Measurements from ENCODE around the gene RALGAPA2. TPM values are rescaled to one million over a fixed set of nuclear protein-coding genes. Genes with fewer than 3 reads are reported as not detected.
A peak's percentile ranks its signal among the peaks of the same experiment; 100 is the strongest.

Gene RALGAPA2
- total RNA-seq, 2 donors from 2014 or later, result 36.5 to 53.2 TPM

DNA sequence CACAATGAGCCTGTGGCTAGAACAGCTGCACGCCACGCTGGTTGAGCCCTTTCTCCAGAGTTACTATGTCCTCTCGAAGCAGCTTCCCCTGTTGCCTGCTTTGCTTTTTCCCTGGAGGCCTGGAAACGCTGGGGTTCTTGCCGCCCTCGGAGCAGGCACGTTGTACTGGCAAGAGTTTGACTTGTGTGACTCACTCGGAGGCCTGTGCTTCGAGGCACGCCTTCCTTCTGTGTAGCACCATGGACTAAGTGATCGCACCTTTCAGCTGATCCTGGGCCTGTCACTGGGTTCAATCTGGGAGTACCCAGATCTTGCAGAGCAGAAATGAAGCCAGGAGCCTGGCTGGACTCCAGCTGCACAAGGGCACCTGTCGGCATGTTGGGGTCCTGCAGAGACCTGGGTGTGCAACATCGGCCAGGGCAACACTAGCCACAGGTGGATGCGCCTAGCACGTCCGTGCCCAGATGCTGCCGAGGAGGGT lies 339.3 kb downstream of the RALGAPA2 start:
- DNase-seq (ENCODE audit: low spot score), result no peak
- WGBS, result 68% methylated on average over 17 of the region's 17 CpGs
- H3K9me3 ChIP-seq, result no peaks in the 10 kb centered on the region
- no peaks in the 10 kb centered on the region for H3K36me3 ChIP-seq
- no peak overlapping the region for H3K4me3 ChIP-seq
- H3K27me3 ChIP-seq (replicated peaks; ENCODE audit: insufficient read depth), result peaks cover 28% of the 10 kb centered on the region
- intact Hi-C loops (cut with DNase I), result no loop called here
- peaks cover 6% of the 10 kb centered on the region for H3K4me1 ChIP-seq (replicated peaks)
- no peak overlapping the region for H3K27ac ChIP-seq
- TF ChIP-seq, protein P1, sequence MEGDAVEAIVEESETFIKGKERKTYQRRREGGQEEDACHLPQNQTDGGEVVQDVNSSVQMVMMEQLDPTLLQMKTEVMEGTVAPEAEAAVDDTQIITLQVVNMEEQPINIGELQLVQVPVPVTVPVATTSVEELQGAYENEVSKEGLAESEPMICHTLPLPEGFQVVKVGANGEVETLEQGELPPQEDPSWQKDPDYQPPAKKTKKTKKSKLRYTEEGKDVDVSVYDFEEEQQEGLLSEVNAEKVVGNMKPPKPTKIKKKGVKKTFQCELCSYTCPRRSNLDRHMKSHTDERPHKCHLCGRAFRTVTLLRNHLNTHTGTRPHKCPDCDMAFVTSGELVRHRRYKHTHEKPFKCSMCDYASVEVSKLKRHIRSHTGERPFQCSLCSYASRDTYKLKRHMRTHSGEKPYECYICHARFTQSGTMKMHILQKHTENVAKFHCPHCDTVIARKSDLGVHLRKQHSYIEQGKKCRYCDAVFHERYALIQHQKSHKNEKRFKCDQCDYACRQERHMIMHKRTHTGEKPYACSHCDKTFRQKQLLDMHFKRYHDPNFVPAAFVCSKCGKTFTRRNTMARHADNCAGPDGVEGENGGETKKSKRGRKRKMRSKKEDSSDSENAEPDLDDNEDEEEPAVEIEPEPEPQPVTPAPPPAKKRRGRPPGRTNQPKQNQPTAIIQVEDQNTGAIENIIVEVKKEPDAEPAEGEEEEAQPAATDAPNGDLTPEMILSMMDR (IDR thresholded peaks at IDR 0.05), result no peak
- no peak for TF ChIP-seq POLR2AphosphoS5 (IDR thresholded peaks at IDR 0.05)
- TF ChIP-seq POLR2A (IDR thresholded peaks at IDR 0.05), result no peak

DNA sequence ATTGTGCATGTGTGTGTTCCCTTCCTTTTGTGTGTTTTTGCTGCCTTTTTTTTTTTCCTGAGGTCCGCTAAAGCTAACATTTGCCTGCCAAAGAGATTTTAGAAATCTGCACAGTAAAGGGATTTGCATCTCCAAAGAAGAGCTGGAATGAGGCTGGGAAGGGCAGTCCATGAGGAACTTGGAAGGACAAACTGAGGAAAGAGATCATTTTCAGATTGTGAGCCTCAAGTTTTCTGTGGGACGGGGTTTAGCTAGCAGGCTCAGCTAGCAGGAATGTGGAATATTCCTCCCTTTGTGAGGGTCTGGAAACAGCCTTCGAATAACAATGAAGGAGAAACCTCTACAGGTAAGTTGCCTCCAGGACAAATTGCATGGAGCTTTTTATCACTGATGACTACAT lies 340.8 kb downstream of the RALGAPA2 start:
- 33% methylated on average over 3 of the region's 3 CpGs for WGBS
- TF ChIP-seq, protein P1 (IDR thresholded peaks at IDR 0.05), result no peak
- H3K36me3 ChIP-seq, result no peaks in the 10 kb centered on the region
- intact Hi-C loops (cut with DNase I), result no loop called here
- H3K4me1 ChIP-seq (replicated peaks), result peaks cover 10% of the 10 kb centered on the region
- no peak overlapping the region for H3K4me3 ChIP-seq
- no peaks in the 10 kb centered on the region for H3K9me3 ChIP-seq
- DNase-seq (ENCODE audit: low spot score), result no peak
- peaks cover 37% of the 10 kb centered on the region for H3K27me3 ChIP-seq (replicated peaks; ENCODE audit: insufficient read depth)
- no peak overlapping the region for H3K27ac ChIP-seq

DNA sequence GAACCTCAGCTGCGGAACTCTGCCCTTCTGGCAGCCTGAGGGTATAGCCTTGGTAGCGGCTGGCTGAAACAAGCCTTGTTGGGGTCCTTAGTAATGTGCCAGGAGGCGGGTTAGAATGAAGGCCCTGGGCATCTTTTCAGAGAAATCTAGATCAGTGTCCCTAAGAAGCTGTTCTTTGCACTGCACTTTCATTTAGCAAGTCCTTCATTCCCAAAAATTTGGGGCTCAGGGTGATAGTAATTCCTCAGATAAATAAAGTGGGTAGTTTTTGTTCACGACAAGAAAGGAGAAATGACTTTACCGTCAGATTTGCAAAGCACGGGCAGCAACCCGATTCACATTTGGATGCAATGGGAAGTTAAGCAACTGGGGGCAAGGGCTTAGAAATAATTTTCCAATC lies 341.4 kb downstream of the RALGAPA2 start:
- Histone ChIP-seq H3K4me1 (replicated peaks) (peaks cover 10% of the 10 kb centered on the region), H3K9me3 (no peaks in the 10 kb centered on the region), H3K36me3 (no peaks in the 10 kb centered on the region), H3K4me3 (no peak overlapping the region), H3K27me3 (replicated peaks; ENCODE audit: insufficient read depth) (peaks cover 41% of the 10 kb centered on the region), H3K27ac (no peak overlapping the region)
- intact Hi-C loops (cut with DNase I), result no loop called here
- WGBS, result 37% methylated on average over 7 of the region's 7 CpGs
- TF ChIP-seq POLR2AphosphoS5 (IDR thresholded peaks at IDR 0.05) (no peak), POLR2A (IDR thresholded peaks at IDR 0.05) (no peak)
- TF ChIP-seq, protein P1 (IDR thresholded peaks at IDR 0.05), result no peak
- DNase-seq (ENCODE audit: low spot score), result no peak

DNA sequence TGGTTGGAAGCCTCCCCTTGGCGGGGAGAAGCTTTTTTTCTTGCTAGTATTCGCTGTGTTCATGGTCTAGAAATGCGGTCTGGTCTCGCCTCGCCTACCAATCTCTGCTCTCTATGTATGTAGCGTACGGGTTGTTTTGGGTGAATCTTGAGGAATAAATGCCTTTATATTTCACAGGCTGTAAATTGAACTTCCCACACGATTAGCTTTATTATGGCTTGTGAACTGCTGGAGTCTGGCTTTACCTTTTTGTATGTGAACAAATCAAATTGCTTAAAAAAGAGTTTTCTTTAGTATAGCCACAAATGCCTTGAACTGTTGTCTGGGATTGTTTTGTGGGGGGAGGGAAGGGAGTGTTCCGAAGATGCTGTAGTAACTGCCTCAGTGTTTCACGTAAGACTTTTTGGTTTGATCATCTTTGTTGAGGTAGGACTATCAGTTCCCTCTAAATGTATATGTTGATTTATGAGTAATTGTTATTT lies 342.3 kb downstream of the RALGAPA2 start:
- Histone ChIP-seq H3K4me1 (replicated peaks) (peaks cover 10% of the 10 kb centered on the region), H3K9me3 (no peaks in the 10 kb centered on the region), H3K27me3 (replicated peaks; ENCODE audit: insufficient read depth) (peaks cover 46% of the 10 kb centered on the region), H3K36me3 (no peaks in the 10 kb centered on the region), H3K27ac (no peak overlapping the region), H3K4me3 (no peak overlapping the region)
- TF ChIP-seq POLR2AphosphoS5 (IDR thresholded peaks at IDR 0.05) (no peak), POLR2A (IDR thresholded peaks at IDR 0.05) (no peak)
- TF ChIP-seq, protein P1 (IDR thresholded peaks at IDR 0.05), result no peak
- intact Hi-C loops (cut with DNase I), result no loop called here
- DNase-seq (ENCODE audit: low spot score), result no peak
- 20% methylated on average over 10 of the region's 10 CpGs for WGBS

DNA sequence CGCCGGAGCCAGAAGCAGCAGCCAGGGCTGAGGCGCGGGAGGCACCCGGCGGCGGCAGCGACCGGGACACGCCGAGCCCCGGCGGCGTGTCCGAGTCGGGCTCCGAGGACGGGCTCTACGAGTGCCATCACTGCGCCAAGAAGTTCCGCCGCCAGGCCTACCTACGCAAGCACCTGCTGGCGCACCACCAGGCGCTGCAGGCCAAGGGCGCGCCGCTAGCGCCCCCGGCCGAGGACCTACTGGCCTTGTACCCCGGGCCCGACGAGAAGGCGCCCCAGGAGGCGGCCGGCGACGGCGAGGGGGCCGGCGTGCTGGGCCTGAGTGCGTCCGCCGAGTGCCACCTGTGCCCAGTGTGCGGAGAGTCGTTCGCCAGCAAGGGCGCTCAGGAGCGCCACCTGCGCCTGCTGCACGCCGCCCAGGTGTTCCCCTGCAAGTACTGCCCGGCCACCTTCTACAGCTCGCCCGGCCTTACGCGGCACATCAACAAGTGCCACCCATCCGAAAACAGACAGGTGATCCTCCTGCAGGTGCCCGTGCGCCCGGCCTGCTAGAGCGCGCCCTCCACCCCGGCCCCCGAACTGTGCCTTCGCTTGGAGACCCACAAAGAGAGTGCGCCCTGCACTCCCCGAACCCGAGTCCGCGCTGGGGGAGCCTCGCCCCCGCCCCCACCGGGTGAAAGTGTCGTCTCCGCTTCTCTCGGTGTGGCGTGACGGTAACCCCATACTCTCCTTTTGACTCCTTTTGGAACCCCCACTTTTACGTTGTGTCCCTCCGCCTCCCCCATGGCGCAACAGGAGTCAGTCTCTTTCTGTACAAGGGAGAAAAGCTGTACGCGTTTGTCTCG lies 343.0 kb downstream of the RALGAPA2 start:
- Histone ChIP-seq H3K4me1 (replicated peaks) (peaks cover 10% of the 10 kb centered on the region), H3K27ac (no peak overlapping the region), H3K9me3 (no peaks in the 10 kb centered on the region), H3K36me3 (no peaks in the 10 kb centered on the region), H3K27me3 (replicated peaks; ENCODE audit: insufficient read depth) (peaks cover 52% of the 10 kb centered on the region), H3K4me3 (peak overlapping the region; percentile 8 to 21)
- 2% methylated on average over 46 of the region's 86 CpGs for WGBS
- TF ChIP-seq, protein P1 (IDR thresholded peaks at IDR 0.05), result no peak
- TF ChIP-seq POLR2AphosphoS5 (IDR thresholded peaks at IDR 0.05) (no peak), POLR2A (IDR thresholded peaks at IDR 0.05) (no peak)
- intact Hi-C loops (cut with DNase I), result no loop called here
- DNase-seq (ENCODE audit: low spot score), result no peak
